ENCODE measurements around the gene SYCE1. TPM values are rescaled to one million over a fixed set of nuclear protein-coding genes. Genes with fewer than 3 reads are reported as not detected.
A peak's percentile ranks its signal among the peaks of the same experiment; 100 is the strongest.

The SYCE1 gene, protein sequence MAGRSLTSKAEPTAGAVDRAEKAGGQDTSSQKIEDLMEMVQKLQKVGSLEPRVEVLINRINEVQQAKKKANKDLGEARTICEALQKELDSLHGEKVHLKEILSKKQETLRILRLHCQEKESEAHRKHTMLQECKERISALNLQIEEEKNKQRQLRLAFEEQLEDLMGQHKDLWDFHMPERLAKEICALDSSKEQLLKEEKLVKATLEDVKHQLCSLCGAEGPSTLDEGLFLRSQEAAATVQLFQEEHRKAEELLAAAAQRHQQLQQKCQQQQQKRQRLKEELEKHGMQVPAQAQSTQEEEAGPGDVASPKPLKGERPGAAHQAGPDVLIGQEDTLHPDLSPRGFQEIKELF
- total RNA-seq, result 1 to 10 TPM in 4 of 6 experiments, under 1 TPM in 1, not detected in 1; 0.37 to 4.1 (median 2.2) TPM
- long read RNA-seq, partial matches to known transcripts, result 0 of 1 reads
- long read RNA-seq, other reads (novel, unspliced or antisense), result 1 of 1 reads

DNA sequence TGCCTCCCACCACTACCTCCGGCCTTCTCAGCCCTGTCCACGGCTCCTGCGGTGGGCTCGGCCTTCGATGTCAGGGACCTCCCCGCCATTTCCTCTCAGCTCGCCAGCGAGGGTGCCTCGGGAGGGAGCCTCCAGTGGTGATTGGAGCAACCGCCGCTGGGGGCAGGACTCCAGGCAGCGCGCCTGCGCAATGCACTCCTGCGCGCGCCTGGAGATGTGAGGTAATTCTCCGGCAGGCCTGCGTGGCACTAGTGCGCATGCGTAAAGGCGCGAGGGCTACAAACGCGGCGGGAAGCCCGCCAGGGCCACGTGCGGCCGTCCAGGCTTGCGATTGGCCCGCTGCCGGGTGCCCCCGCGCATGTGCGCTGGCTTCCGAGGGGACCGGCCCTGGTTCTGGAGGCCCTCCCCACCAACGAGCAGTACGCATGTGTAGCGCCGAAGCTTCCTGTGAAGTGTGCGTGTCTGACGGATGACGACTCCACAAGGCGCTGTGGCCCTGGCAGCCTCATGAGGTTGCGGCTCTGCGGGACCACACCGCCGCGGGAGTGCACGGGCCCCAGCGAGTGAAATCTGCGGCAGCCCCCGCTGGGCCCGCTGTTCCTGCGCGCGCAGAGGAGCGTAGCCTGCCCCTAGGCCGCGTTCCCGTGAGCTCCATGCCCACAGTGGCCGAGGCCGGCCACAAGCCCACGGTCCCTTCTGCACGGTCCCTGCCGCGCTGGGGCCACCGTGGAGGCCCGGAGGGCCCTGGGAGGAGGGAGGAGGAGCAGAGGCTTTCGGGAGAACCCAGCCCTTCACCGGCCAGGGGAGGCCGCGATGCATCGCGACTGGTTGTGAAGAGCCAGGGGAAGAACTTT, at the start of gene SYCE1:
Gene SYCE1, minus strand, starts transcription at position 143 of the 854 bp plus-strand sequence. Its CDS starts 54 bp downstream, at position 89.
- intact Hi-C loops (cut with DNase I), result no loop called here
- H3K27ac ChIP-seq, result no peak within 1 kb of the TSS
- ATAC-seq, result peak in 3 of 4 donors; percentile 45 to 68 (median 50)

DNA sequence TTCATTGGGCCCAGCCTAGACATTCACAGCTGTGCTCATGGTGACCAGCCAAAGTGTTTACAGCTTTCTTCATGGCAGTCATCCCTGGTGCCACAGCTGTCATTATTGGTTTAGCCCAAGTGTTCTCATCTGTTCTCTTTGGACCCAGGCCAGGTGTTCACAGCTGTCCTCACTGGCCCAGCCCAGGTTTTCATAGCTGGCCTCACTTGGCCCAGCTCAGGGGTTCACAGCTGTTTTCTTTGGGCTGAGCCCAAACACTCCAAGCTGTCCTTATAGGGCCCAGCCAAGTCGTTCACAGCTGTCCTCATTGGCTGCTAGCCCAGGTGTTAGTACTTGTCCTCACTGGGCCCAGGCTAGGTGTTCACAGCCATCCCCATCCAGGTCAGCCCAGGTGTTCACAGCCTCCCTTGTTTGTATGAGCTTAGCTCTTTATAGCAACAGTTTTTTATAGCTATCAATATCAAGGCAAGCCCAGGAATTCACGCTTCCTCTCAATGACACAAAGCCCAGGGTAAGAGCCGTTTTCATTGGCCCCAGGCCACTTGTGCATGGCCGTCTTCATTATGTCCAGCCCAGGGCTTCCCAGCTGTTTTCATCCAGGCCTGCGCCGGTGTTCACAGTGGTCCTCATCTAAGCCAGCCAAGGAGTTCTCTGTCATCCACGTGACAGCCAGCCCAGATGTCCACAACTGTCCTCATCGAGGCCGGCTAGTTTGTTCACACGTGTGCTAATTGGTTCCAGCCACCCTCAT, 49.6 kb upstream of the SYCE1 start:
- H3K36me3 ChIP-seq, result no peaks in the 10 kb centered on the region
- H3K27ac ChIP-seq, result no peak overlapping the region
- no peaks in the 10 kb centered on the region for H3K27me3 ChIP-seq
- intact Hi-C loops (cut with DNase I), result no loop called here
- no peaks in the 10 kb centered on the region for H3K9me3 ChIP-seq
- no peak overlapping the region for H3K4me3 ChIP-seq
- WGBS (ENCODE audit: insufficient coverage, low coverage, low lambda C conversion rate, missing lambda C conversion rate), result 81% methylated on average over 6 of the region's 10 CpGs
- DNase-seq, result no peak
- no peak for ATAC-seq
- TF ChIP-seq, protein P1, sequence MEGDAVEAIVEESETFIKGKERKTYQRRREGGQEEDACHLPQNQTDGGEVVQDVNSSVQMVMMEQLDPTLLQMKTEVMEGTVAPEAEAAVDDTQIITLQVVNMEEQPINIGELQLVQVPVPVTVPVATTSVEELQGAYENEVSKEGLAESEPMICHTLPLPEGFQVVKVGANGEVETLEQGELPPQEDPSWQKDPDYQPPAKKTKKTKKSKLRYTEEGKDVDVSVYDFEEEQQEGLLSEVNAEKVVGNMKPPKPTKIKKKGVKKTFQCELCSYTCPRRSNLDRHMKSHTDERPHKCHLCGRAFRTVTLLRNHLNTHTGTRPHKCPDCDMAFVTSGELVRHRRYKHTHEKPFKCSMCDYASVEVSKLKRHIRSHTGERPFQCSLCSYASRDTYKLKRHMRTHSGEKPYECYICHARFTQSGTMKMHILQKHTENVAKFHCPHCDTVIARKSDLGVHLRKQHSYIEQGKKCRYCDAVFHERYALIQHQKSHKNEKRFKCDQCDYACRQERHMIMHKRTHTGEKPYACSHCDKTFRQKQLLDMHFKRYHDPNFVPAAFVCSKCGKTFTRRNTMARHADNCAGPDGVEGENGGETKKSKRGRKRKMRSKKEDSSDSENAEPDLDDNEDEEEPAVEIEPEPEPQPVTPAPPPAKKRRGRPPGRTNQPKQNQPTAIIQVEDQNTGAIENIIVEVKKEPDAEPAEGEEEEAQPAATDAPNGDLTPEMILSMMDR (IDR thresholded peaks at IDR 0.05), result no peak
- H3K4me1 ChIP-seq, result no peaks in the 10 kb centered on the region

More for the DNA sequence above, at the start of gene SYCE1:
- peak; percentile 38 to 86 (median 67) for DNase-seq
- no peaks in the 10 kb centered on the region for H3K4me1 ChIP-seq
- peak within 1 kb of the TSS in 2 of 3 donors; percentile 11 to 18 for H3K4me3 ChIP-seq
- 73% methylated on average over 28 of the region's 77 CpGs for WGBS (ENCODE audit: insufficient coverage, low coverage, low lambda C conversion rate, missing lambda C conversion rate)
- TF ChIP-seq POLR2A (IDR thresholded peaks at IDR 0.05), result no peak
- TF ChIP-seq, protein P1 (IDR thresholded peaks at IDR 0.05), result no peak
- no peaks in the 10 kb centered on the region for H3K27me3 ChIP-seq
- no peaks in the 10 kb centered on the region for H3K36me3 ChIP-seq
- H3K9me3 ChIP-seq, result no peaks in the 10 kb centered on the region

DNA sequence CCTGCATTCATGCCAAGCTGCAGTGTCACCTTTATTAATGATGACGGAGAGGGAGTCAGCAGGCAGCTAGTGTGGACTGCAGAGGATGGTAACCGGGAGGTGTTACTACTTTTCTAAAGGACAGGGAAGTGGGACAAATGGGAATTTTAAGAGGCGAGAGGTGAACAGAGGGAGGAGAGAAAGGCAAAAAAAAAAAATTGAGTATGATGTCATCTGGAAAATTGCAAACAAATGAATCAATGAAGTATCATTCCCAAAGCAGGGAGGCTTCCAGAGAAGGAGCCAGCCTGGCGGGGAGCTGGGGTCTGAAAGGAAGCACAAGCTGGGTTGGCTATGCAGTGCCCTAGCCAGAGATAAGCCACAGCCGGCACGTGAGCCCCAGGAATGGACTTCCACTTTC, 48.3 kb upstream of the SYCE1 start:
- TF ChIP-seq, protein P1 (IDR thresholded peaks at IDR 0.05), result no peak
- no peak for TF ChIP-seq POLR2A (IDR thresholded peaks at IDR 0.05)
- no peaks in the 10 kb centered on the region for H3K27me3 ChIP-seq
- no peaks in the 10 kb centered on the region for H3K4me1 ChIP-seq
- H3K9me3 ChIP-seq, result no peaks in the 10 kb centered on the region
- no peak overlapping the region for H3K27ac ChIP-seq
- DNase-seq (no peak), ATAC-seq (no peak)
- no peaks in the 10 kb centered on the region for H3K36me3 ChIP-seq
- intact Hi-C loops (cut with DNase I), result no loop called here
- 64% methylated on average over 6 of the region's 6 CpGs for whole genome bisulfite sequencing (ENCODE audit: insufficient coverage, low coverage, low lambda C conversion rate, missing lambda C conversion rate)
- no peak overlapping the region for H3K4me3 ChIP-seq

DNA sequence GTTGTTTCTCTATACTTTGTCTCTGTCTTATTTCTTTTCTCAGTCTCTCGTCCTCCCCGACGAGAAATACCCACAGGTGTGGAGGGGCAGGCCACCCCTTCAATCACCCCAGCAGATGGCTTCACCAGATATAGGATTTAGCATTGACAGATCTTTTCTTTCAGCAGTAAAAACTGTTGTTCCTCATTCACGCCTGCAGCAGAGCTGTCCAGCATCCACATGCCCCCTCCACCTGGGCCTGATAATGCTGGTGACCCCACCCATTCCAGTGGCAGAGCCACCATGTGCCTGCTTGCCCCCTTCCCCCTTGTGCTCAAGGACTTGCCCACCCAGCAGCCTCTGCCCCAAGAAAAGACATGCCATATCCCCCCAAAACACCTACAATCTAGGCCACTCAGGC, 45.7 kb upstream of the SYCE1 start:
- no peak for ATAC-seq
- Histone ChIP-seq H3K36me3 (no peaks in the 10 kb centered on the region), H3K4me3 (no peak overlapping the region), H3K4me1 (no peaks in the 10 kb centered on the region), H3K27me3 (no peaks in the 10 kb centered on the region), H3K27ac (no peak overlapping the region), H3K9me3 (no peaks in the 10 kb centered on the region)
- TF ChIP-seq POLR2A (IDR thresholded peaks at IDR 0.05), result no peak
- TF ChIP-seq, protein P1 (IDR thresholded peaks at IDR 0.05), result no peak
- DNase-seq, result no peak
- intact Hi-C loops (cut with DNase I), result no loop called here
- WGBS (ENCODE audit: insufficient coverage, low coverage, low lambda C conversion rate, missing lambda C conversion rate), result 42% methylated on average over 4 of the region's 4 CpGs
